Ramos (cell line): Measurements from ENCODE around the gene OIP5.
"Not testable (repeated sequence)": the region's sequence is repeated elsewhere in the genome, so short reads cannot be mapped to it uniquely, and the experiment has no call there.

Experiments
- in situ Hi-C: fragments of 300-500 bp; cut with MboI; formaldehyde crosslinking; loops from one replicate; pipeline ENCODE4 v1.14.3; 2022; ENCODE audit warnings: low sequenced_read_pairs; ENCODE audit not compliant: unreplicated experiment

OIP5 gene

DNA sequence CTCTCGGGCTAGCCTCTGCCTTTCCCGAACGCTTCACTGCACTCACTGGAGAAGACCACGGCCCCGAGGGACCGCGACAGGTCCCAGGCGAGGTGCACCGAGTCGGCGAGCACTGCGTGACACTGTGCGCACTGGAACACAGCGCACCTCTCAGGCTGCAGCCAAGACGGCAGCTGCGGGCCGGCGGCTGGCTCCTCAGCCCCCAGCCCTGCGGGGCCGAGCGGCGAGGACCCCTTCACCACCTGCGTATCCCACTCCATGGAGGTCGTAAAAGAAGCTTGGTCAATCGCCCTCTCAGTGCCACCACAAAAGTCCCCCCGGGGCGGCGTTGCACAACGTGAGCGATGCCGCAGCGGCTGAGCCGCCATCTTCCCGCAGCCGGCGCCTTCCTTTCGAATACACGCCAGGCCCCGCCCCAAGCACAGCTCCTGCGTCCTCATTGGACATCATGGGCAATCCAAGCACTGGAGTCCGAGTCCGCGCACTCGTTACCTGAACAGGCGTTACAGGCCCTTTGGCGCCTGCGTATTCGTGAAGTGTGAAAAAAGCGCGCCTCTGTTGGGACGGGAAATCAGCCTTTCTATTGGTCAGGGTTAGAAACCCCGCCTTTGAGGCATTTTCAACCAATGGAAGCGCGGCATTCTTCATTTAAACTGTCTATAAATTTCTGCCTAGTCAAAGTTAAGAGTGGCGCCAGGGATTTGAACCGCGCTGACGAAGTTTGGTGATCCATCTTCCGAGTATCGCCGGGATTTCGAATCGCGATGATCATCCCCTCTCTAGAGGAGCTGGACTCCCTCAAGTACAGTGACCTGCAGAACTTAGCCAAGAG, at the start of gene OIP5, which contains the start of gene NUSAP1:
Gene OIP5 (minus strand): TSS at position 398 of the 832 bp plus-strand sequence. CDS start 30 bp downstream, at position 368.
Gene NUSAP1 (plus strand): TSS at position 688 of the 832 bp plus-strand sequence. CDS start 77 bp downstream, at position 765.
- in situ Hi-C loops = no loop called here

DNA sequence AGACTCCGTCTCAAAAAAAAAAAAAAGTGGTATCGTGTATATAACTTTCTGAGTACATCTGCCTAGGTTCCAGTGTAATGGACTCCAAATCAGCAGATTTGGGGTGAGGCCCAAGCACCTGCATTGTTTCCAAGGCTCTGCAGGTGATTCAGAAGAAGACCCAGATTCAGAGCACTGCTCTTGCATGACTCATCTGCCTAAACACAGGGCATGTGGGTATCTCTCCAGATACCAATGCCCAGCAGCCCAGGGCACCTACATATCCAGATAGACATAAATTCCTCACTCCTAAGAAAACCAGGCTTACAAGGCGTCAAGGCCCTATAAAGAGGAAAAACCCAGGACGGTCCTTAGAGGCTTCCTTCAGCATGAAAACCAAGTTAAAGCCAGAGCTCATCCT, 45.6 kb upstream of the OIP5 start:
- in situ Hi-C loops = no loop called here

DNA sequence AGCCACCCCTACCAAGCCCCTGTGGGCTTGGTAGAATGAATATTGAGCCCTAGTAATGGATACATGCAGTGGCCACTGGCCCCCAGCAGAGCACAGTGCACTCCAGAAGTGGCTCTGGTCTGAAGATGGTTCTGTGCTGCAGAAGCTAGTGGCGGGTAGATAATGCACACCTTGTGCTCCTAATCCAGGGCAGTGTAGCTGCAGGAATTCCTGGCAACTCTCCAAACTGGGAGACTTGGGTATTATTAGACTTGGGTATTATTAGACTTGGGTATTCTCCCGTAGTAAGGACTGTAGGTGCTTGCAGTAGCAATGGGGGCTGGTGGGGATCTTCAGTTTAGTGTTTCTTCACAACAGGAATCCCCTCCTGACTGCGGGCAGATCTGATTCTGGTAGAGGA, 35.0 kb upstream of the OIP5 start:
- in situ Hi-C loops = no loop called here

DNA sequence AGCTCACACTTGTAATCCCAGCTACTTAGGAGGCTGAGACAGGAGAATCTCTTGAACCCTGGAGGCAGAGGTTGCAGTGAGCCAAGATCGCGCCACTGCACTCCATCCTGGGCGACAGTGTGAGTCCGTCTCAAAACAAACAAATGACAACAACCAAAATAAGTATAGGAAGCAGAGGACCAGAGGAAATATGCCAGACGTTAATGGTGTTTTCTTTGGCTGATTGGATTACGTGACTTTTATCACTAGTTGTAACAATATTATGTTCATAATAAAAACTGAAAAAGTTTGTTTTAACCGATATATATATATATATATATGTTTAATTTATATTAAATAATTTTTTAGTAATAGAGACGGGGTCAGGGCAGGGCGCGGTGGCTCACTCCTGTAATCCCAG, 22.0 kb upstream of the OIP5 start:
- in situ Hi-C loops = no loop called here

DNA sequence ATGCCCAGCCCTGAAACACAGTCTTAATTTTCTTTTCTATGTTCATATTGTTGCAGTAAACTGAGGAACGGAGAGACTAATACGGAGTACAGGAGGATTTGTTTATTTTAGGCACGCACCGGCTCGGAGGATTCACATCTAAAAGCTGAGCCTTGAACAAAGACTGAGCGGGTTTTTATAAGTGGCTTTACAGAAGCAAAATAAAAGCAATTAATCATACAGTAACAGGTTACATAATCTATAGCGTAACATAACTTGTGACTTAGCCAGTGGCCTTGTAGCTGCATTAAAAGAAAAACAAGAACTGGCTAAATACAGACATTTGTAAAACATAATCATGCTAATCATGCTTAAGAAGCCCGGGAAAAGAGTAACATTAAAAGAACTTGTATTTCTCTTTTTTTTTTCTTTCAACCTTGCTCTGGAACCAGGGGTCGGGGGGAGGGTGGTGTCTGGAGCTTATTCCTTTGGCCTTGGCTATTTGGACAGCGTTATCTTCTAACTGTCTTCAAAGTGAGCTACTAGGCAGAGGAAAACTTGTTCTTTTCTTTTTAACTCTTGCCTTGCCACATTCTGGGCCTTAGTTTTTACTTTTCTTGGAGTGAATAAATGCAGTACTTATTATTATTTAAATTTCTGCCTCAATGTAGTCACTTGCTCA, 17.8 kb upstream of the OIP5 start:
- in situ Hi-C loops = no loop called here

DNA sequence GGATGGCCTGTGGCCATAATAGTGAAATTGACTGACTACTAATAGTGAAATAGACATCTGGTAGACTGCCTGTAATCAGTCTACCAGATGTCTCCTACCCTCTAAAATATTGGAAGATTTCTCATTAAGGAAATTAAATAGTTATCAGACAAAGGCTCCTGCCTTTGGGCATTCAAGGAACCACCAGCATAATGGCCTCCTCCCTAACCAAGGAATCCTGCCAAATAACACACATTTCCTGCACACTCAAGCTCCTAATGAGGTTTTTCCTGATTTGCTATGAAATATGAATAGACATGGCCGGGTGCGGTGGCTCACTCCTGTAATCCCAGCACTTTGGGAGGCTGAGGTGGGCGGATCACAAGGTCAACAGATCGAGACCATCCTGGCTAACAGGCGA, 14.8 kb upstream of the OIP5 start:
- in situ Hi-C loops = no loop called here

DNA sequence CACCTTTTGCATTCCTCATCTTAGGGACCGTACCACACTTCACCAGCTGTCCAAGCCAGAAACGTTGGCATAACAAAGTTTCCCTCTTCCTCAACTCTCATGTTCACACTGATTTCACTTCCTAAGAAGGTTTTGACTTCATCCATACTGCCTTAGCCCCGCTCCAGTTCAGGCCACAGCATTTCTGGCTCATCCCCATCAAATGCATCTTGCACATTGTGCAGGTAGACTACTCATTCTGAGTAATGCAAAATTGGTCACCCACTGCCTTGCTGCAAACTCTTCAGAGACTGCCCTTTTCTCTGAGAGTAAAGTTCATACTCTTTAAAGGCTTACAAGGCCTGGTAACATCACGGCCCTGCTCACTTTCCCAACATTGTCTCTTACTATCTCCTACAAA, 9.1 kb upstream of the OIP5 start:
- in situ Hi-C loops = no loop called here

DNA sequence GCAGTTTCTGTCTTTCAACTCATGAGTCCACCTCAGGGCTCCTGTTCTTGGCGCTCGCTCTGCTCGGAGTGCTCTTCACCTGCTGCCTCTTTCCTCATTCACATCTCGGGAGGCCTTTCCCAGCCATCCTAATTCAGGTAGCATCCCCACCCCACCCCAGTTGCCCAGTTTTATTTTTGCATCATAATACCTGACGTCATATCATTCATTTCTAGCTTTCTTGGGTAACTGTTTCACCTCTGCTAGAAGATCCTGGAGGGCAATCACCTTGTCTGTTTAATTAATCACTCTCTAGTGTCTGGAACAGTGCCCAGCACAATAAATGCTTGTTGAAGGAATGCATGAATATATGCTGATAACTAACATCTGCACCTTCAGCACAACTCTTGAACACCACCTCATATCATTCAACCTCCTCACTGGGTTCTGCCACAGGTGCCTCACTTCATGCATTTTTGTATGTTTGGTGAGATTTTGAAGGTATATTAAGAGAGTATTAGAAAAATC, 7.9 kb upstream of the OIP5 start:
- in situ Hi-C loops = no loop called here

DNA sequence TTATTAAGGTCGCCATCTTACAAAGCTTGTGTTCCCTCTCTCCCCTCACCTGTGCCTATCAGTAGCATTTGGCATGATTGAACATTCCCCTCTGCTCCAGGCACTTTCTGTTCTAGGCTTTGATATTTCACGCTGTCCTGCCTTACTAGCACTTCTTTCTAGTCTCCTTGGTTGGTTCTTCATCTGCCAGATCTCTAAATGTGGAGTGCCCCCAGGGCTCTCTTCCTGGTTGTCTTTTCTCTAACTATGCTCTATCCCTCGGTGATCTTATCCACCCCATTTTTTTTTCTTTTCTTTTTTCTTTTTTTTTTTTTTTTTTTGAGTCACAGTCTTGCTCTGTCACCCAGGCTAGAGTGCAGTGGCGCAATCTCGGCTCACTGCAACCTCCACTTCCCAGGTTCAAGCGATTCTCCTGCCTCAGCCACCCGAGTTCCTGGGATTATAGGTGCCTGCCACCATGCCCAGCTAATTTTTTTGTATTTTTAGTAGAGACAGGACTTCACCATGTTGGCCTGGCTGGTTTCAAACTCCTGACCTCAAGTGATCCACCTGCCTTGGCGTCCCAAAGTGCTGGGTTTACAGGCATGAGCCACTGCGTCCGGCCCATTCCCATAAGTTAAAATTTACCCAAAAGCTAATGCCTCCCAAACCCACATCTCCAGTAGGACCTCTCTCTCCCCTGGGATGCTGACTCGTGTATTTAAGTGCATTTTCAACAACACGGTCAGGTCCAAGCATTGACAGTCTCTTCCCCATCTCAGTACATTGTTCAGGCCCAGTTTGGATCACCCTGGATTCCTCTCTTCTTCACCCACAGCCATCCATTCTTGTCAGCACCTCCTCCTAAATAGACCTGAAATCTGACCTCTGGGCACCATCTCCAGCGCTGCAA, 5.5 kb upstream of the OIP5 start:
- in situ Hi-C loops = no loop called here

DNA sequence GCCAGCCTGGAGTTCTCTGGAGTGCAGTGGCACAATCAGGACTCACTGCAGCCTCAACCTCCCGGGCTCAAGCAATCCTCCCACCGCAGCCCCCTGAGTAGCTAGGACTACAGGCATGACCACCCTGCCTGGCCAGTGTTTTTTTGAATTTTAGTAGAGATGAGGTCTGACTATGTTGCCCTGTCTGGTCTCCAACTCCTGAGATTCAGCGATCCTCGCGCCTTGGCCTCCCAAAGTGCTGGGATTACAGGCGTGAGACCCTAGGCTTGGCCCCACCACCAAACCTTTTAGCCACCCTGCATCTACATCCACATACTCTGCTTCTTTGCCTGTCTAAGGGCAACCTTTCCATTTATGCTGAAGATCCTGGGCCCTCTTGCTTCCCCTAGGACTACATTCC, 4.7 kb upstream of the OIP5 start:
- in situ Hi-C loops = no loop called here

DNA sequence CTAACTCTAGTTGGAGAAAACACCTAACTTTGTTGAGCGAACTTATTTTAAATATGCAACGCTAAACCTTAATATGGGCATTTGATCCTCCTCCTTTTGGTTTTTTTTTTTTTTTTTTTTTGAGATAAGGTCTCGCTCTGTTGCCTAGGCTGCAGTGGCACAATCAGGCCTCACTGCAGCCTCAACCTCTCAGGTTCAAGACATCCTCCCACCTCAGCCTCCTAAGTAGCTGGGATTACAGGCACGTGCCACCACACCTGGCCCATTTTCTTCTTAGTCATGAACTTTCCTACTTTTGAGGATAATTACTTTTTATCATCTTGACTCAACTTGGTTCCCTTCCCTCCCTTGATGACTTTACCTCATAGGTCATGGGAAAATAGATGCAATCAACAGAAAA, 4.2 kb upstream of the OIP5 start:
- in situ Hi-C loops = no loop called here

DNA sequence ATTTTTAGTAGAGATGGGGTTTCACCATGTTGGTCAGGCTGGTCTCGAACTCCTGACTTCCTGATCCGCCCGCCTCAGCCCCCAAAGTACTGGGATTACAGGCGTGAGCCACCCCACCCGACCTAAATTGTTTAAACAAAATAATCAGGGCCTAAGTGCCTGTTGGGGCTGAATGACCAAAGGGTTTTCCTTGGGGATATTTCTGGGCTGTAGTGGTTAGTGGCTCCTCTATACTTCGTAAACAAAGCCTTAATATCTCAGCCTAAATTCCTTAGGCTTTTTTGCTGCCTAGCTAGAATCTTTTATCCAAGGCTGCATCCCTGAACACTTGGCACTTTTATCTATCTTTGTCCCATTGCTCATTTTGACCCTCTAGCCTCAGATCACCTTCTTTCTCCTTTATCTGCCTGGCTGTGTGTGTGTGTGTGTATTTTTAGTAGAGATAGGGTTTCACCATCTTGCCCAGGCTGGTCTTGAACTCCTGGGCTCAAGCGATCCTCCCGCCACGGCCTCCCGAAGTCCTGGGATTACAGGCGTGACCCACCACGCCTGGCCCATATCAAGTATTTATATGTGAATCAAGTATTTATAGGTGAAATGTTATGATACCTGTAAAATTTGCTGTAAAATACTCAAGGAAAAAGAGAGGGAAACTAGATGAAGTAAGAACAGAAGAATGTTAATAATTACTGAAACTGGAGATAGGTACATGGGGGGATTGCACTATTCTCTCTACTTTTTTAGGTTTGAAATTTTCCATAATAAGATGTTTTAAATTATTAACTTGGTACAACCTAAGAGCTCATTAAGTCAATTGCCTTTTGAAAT, 2.1 kb upstream of the OIP5 start:
- in situ Hi-C loops = no loop called here

DNA sequence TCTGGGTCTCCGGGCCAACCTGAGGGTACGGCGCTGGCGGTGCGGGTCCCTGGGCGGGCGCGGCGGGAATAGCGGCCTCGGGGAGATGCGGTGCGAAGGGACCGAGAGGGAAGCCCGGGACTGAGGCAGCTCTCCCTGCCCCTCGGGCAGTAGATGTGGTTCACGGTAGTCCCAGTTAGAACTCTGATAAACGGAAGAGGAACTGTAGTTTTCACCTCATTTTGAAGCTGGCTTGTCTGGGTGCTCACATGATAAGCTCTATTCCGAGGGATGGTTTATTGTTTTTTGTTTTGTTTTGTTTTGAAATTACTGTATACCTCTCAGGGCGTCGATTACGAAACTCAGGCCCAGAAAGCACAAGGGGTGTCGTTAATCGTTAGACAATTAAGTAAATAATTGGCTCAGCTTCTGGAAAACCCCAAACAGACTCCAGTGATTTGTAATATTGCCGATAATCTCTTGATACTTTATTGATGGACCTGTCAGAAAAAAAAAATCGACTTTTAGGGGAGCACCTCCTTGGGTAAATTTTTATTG, 703 bp upstream of the OIP5 start:
- in situ Hi-C loops = no loop called here

DNA sequence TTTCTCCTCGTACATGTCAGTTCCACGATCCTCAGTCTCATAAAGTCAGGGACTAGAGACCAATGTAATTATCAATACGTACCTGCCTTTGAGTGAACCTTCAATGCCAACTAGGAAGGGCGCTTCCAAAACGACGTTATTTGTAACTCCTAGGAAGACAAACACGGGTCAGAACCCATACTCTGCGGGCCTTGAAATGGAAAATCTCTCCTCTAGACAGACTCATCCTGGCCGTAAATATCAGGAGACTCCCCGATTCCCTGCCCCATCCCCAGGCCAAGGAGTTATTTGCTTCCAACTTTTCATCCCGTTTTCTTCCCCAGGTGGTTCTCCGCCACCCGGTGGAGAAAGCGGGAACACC, 578 bp downstream of the OIP5 start:
- in situ Hi-C loops = no loop called here

DNA sequence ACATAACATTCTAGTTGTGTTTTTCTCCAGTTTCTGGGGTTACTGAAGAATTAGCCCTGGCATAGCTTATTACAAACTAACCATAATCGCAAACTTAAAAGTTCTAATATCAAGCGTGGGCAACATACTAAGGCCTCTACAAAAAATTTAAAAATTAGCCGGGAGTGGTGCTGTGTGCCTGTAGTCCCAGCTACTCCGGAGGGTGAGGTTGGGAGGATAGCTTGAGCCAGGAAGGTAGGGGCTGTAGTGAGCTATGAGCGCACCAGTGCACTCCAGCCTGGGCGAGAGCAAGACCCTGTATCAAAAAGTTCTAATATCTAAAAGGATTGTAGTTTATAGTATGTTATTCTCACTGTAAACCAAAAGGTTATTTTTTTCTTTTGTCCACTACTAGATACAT, 1.1 kb downstream of the OIP5 start:
- in situ Hi-C loops = no loop called here

DNA sequence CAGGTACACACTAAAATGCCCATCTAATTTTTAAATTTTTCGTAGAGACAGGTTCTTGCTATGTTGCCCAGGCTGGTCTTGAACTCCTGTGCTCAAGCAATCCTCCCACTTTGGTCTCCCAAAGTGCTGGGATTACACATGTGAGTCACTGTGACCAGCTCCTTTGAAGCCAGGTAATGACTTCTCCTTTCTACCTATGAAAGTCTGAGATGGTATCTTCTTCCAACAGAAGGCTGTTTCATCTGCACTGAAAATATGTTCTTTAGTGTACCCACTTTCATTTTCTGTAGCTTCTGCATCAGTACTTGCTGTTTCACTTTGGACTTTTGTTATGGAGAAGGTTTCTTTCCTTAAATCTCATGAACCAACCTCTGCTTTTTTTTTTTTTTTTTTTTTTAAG, 8.8 kb downstream of the OIP5 start:
- in situ Hi-C loops = no loop called here

DNA sequence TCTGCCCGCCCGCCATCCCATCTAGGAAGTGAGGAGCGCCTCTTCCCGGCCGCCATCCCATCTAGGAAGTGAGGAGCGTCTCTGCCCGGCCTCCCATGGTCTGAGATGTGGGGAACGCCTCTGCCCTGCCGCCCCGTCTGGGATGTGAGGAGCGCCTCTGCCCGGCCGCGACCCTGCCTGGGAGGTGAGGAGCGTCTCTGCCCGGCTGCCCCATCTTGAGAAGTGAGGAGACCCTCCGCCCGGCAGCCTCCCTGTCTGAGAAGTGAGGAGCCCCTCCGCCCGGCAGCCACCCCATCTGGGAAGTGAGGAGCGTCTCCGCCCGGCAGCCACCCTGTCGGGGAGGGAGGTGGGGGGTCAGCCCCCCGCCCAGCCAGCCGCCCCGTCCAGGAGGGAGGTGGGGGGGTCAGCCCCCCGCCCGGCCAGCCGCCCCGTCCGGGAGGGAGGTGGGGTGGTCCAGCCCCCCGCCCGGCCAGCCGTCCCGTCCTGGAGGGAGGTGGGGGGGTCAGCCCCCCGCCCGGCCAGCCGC, 11.5 kb downstream of the OIP5 start:
- in situ Hi-C loops = not testable (repeated sequence)

DNA sequence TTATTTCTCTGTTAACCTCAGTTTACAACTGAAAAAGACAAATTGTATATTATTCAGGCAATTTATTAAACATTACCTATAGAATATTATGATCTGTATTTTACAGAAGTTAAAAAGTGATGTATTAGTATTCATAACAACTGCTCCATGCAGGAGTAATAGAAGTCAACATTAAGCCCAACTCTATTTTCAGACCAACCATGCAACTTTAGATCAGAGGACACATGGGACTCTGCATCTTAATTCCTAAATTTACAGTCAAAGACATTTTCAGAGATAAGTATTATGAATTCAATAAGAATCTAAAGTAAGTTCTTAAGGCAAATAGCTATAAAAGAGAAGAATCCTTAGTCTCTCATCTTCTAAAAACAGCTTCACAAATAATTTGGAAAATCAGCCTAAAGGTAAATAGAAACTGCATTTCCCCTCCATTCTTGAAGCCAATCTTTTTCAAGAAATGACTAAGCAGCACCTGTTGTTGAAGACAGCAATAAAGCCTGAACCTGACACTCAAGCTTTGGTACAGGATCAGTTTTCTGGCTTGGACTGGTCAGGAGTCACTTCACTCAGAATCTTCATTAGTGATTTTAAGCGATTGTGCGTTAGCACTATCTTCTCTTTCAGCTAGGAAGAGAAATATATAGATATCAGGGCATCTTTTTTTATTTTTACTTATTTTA, 23.0 kb downstream of the OIP5 start:
- in situ Hi-C loops = no loop called here

DNA sequence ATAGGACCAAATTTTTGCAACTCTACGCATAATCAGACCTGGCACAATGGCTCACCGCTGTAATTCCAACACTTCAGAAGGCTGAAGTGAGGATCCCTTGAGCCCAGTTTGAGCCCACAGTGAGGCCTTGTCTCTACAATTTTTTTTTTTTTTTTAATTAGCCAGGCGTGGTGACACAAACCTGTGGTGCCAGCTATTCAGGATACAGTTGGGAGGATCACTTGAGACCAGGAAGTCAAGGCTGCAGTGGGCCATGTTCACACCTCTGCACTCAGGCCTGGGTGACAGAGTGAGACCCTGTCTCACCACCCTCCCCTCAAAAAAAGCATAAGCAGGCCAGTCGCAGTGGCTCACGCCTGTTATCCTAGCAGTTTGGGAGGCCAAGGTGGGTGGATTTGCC, 24.7 kb downstream of the OIP5 start:
- in situ Hi-C loops = no loop called here
